Psoas muscle (tissue), 8 donors: Measurements from ENCODE around the gene FARP2. TPM values are rescaled to one million over a fixed set of nuclear protein-coding genes. Genes with fewer than 3 reads are reported as not detected.

ENCODE experiments used
- ATAC-seq, 4 donors: fragments of 200-7000 bp; cut with Tn5 transposase; one replicate each; pipeline ENCODE4 v1.9.1; 2020; ENCODE audit warnings: moderate library complexity in 3 of 4, mild to moderate bottlenecking in 2 of 4
- DNase-seq, 2 donors: peaks; one replicate each; pipeline ENCODE4 v3.0.0-alpha.2; 2020
- H3K27ac ChIP-seq: fragments of 200-600 bp; one replicate; pipeline ENCODE4 v1.8.0; 2022
- H3K27me3 ChIP-seq, 3 donors: fragments of 200-600 bp in 1 of 3; one replicate each; pipeline versions ENCODE4 v1.6.1 to v1.8.0; 2013 to 2022; ENCODE audit warnings: low read length in 2 of 3, mild to moderate bottlenecking in 2 of 3, moderate library complexity in 1 of 3; ENCODE audit not compliant: insufficient read depth in 3 of 3
- H3K36me3 ChIP-seq, 2 donors: fragments of 200-600 bp in 1 of 2; one replicate each; pipeline versions ENCODE4 v1.6.1 to v1.8.0; 2013 to 2022; ENCODE audit warnings: low read depth in 1 of 2, mild to moderate bottlenecking in 1 of 2, moderate library complexity in 1 of 2; ENCODE audit not compliant: insufficient read depth in 1 of 2
- H3K4me1 ChIP-seq: fragments of 200-600 bp; one replicate; pipeline ENCODE4 v1.8.0; 2022
- H3K4me3 ChIP-seq: fragments of 200-600 bp; one replicate; pipeline ENCODE4 v1.8.0; 2022; ENCODE audit warnings: mild to moderate bottlenecking
- H3K9me3 ChIP-seq: fragments of 200-600 bp; one replicate; pipeline ENCODE4 v1.8.0; 2022
- CTCF ChIP-seq: fragments of 200-600 bp; IDR thresholded peaks from one replicate; pipeline ENCODE4 v1.8.0; 2022; ENCODE audit warnings: antibody characterized with exemption
- whole genome bisulfite sequencing, 3 donors: extraction: QIAGEN DNeasy Blood & Tissue Kit; methylation state at CpG; one replicate each; pipeline versions ENCODE4 v1.1.6 to v1.1.7; 2013; 5-methylcytosine and 5-hydroxymethylcytosine counted together
- intact Hi-C, 2 donors: fragments of 100-400 bp; cut with DNase I; formaldehyde crosslinking; loops; one replicate each; pipeline versions ENCODE4 v1.11.0 to v1.14.2; 2022
- polyA plus RNA-seq, 3 donors: library from polyadenylated mRNA; stranded (reverse); fragments of 200-250 nt; gene quantifications; one replicate each; pipeline ENCODE4 v1.2.3, GENCODE V29; 2013
- total RNA-seq, 4 donors: library from RNA; stranded (reverse); fragmentation: NEBNext Ultra II Directional in 2 of 4; extraction: Animal tissue kit (Norgen Biotek cat#: 25700) in 2 of 4; gene quantifications; one replicate each; pipeline versions ENCODE4 v1.2.1 to v1.2.4, GENCODE V29; 2021 to 2023
- donor health status: healthy with polysubstance abuse.
- donor health status: DM: no; HTN: no; CAD: no; lungs with moderate emphysema.
- donor health status: Bipolar disorder and iron deficiency.
- donor health status: healthy.
- donor health status: DM: yes; HTN: yes; CAD: no.
- donor health status: DM: no; HTN: no; CAD: no.
- donor health status: DM: no; HTN: no; CAD: no.
- donor health status: DM: yes; HTN: yes; CAD: no.

The FARP2 gene
- total and polyA plus RNA-seq, 7 donors = 5.8 to 18.4 (median 17.4) TPM

- H3K36me3 ChIP-seq = peaks cover 18 to 82% of the 10 kb centered on the region in 2 donors
- peak overlapping the region; percentile 31 for H3K4me3 ChIP-seq
- no peaks in the 10 kb centered on the region for H3K9me3 ChIP-seq
- DNase-seq = no peak
- H3K27me3 ChIP-seq = no peaks in the 10 kb centered on the region
- intact Hi-C loops = no loop called here
- H3K4me1 ChIP-seq = peaks cover 26% of the 10 kb centered on the region
- peak in 3 of 4 donors; percentile 51 to 56 (median 53) for ATAC-seq
- 20 to 58% (median 25%) methylated on average over 3 of the region's 3 CpGs for WGBS, 3 donors
- TF ChIP-seq CTCF = no peak
- peak overlapping the region; percentile 87 for H3K27ac ChIP-seq
These were observed 15.4 kb upstream of the FARP2 start for GRCh38 chr2:241340631-241341163.

- WGBS, 3 donors = 86 to 89% (median 89%) methylated on average over 9 of the region's 9 CpGs
- intact Hi-C loops = no loop called here
These were observed 11.0 kb upstream of the FARP2 start for GRCh38 chr2:241344925-241345651.

GRCh38 chr2:241349941-241350340, 6.1 kb upstream of the FARP2 start:
- H3K27ac ChIP-seq = no peak overlapping the region
- TF ChIP-seq CTCF = no peak
- WGBS, 3 donors = 94 to 95% (median 94%) methylated on average over 8 of the region's 8 CpGs
- no peak overlapping the region for H3K4me3 ChIP-seq
- peaks cover 11 to 98% of the 10 kb centered on the region in 2 donors for H3K36me3 ChIP-seq
- H3K9me3 ChIP-seq = no peaks in the 10 kb centered on the region
- H3K27me3 ChIP-seq = no peaks in the 10 kb centered on the region
- intact Hi-C loops = loop anchor here in 1 of 2 donors (5.0 kb wide), 2 partner anchors 33 to 78 kb away; partner anchors contain the start of genes HDLBP and SEPTIN2
- ATAC-seq = no peak
- H3K4me1 ChIP-seq = peaks cover 3% of the 10 kb centered on the region
- DNase-seq = no peak

More at GRCh38 chr2:241344925-241345651, 11.0 kb upstream of the FARP2 start:
- ATAC-seq (no peak), DNase-seq (no peak)
- no peak overlapping the region for H3K4me3 ChIP-seq
- H3K9me3 ChIP-seq = no peaks in the 10 kb centered on the region
- H3K27ac ChIP-seq = no peak overlapping the region
- no peak for TF ChIP-seq CTCF
- no peaks in the 10 kb centered on the region for H3K27me3 ChIP-seq
- H3K36me3 ChIP-seq = peaks cover 14 to 93% of the 10 kb centered on the region in 2 donors
- H3K4me1 ChIP-seq = peaks cover 14% of the 10 kb centered on the region

GRCh38 chr2:241350530-241350877, 5.6 kb upstream of the FARP2 start:
- H3K4me1 ChIP-seq = peaks cover 3% of the 10 kb centered on the region
- TF ChIP-seq CTCF = no peak
- no peak overlapping the region for H3K4me3 ChIP-seq
- no peaks in the 10 kb centered on the region for H3K27me3 ChIP-seq
- H3K36me3 ChIP-seq = peaks cover 7 to 92% of the 10 kb centered on the region in 2 donors
- no peaks in the 10 kb centered on the region for H3K9me3 ChIP-seq
- DNase-seq (no peak), ATAC-seq (no peak)
- intact Hi-C loops = loop anchor here in 1 of 2 donors (5.0 kb wide), 2 partner anchors 33 to 78 kb away; partner anchors contain the start of genes HDLBP and SEPTIN2
- 79 to 90% (median 88%) methylated on average over 2 of the region's 2 CpGs for WGBS, 3 donors
- H3K27ac ChIP-seq = no peak overlapping the region
